Measurements from ENCODE around the gene TMEM221. TPM values are rescaled to one million over a fixed set of nuclear protein-coding genes. Genes with fewer than 3 reads are reported as not detected.

The TMEM221 gene
- total RNA-seq, 1 donor from 2014 or later, result 0.69 TPM

Other genes with a start within 250 kb of the TMEM221 start
- gene USE1, start 233.3 kb downstream of the TMEM221 start, total RNA-seq, result 13.2 TPM
- 3.7 TPM for gene OCEL1, start 222.4 kb downstream of the TMEM221 start, total RNA-seq
- 14.4 TPM for gene NR2F6, start 202.7 kb downstream of the TMEM221 start, total RNA-seq
- gene USHBP1, start 183.9 kb downstream of the TMEM221 start, total RNA-seq, result 2.0 TPM
- gene BABAM1, start 181.2 kb downstream of the TMEM221 start, total RNA-seq, result 43.6 TPM
- gene ANKLE1, start 166.8 kb downstream of the TMEM221 start, total RNA-seq, result 0.49 TPM
- gene ABHD8, start 145.2 kb downstream of the TMEM221 start, total RNA-seq, result 5.7 TPM
- 20.3 TPM for gene MRPL34, start 142.8 kb downstream of the TMEM221 start, total RNA-seq
- gene DDA1, start 139.1 kb downstream of the TMEM221 start, total RNA-seq, result 7.9 TPM
- 6.7 TPM for gene ANO8, start 113.8 kb downstream of the TMEM221 start, total RNA-seq
- 10.6 TPM for gene GTPBP3, start 111.1 kb downstream of the TMEM221 start, total RNA-seq
- 10.9 TPM for gene PLVAP, start 71.3 kb downstream of the TMEM221 start, total RNA-seq
- not detected for gene CCDC194, start 54.5 kb downstream of the TMEM221 start, total RNA-seq
- 6.9 TPM for gene BST2, start 43.0 kb downstream of the TMEM221 start, total RNA-seq
- gene MVB12A, start 28.6 kb downstream of the TMEM221 start, total RNA-seq, result 19.2 TPM
- gene NXNL1, start 12.3 kb upstream of the TMEM221 start, total RNA-seq, result not detected
- 19.6 TPM for gene SLC27A1, start 21.9 kb upstream of the TMEM221 start, total RNA-seq
- gene PGLS, start 63.0 kb upstream of the TMEM221 start, total RNA-seq, result 36.3 TPM
- gene COLGALT1, start 107.0 kb upstream of the TMEM221 start, total RNA-seq, result 40.6 TPM
- gene UNC13A, start 239.7 kb upstream of the TMEM221 start, total RNA-seq, result 0.10 TPM

All from skin of body (tissue), 1 donor.